Stimulated activated CD4-positive, alpha-beta T cell treated with anti-CD3 and anti-CD28 coated beads, TNF-alpha, amount 100 ng/mL, for 48 hours (primary cell): ENCODE measurements around the gene ZNF410.

Experiments
- DNase-seq, 3 donors: peaks; one replicate each; pipeline ENCODE4 v3.0.0-alpha.2; 2020; ENCODE audit warnings: low read depth in 3 of 3

Gene ZNF410

DNA sequence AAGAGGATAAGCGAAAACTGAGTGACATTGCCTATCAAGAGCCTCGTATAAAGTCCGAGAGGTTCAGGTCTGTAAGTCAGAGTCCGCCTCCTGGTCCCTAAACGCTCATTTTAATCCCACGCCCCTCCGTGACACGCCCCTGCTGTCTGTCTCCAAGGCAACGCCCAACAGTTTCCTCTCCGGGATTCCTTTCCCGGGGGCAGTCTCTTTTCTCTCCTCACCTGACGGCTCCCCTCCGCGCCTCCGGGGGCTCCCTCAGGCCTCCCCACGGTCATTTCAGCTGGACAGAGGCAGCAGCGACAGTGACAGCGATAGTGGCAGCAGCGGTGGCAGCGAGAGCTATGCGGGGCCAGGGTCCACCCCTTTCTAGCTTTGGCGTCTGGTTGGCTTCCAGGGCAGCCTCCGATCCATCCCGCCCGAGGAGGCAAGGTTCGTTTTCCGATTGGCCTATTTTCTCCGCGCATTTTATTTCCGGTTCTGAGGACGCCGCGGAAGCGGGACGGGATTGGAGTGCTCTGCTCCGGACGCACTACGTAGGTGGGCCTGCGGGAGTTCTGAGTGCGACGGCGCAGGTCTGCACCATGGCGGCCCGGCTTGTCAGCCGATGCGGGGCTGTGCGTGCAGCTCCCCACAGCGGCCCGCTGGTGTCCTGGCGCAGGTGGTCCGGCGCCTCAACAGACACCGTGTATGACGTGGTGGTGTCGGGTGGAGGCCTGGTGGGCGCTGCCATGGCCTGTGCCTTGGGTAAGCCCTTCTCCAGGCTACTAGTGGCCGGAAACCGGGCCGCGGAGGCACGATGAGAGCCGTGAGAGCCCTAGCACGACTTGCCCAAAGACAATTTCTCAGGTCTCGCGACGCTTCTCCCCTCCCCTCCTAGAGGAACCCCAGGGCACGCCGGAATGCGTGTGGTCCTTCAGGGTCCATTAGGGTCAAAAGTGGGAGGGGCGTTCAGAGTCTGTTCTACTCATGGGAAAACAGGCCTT is 63.4 kb downstream of the ZNF410 start, which contains the start of the genes COQ6 and FAM161B:
COQ6 (plus strand) TSS at position 551 of the 983 bp plus-strand sequence; CDS start at position 582, 31 bp downstream.
FAM161B (minus strand) TSS at position 343 of the 983 bp plus-strand sequence; CDS start at position 275, 68 bp downstream.
- DNase-seq, result peak; percentile 82 to 90 (median 83)

DNA sequence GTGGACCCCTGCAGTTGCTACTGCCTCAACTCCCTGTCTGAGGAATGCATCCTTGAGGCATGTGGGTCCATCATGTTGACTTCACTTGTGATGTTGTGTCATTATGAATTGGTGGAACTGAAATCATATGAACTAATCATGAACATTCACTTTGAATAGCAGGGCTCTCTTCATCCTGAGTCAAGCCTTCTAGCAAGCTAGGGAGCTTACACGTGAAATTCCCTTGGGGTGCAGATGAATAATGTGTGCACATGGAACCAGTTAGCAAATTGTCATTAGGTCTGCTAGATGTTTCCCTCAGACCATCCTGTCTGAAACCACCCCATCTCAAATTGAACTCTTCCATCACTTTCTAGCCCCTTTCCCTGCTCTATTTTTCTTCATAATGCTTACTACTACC is 67.1 kb downstream of the ZNF410 start:
- DNase-seq, result no peak

GRCh38 chr14:73955674-73956073 is 69.0 kb downstream of the ZNF410 start:
- DNase-seq, result no peak

DNA sequence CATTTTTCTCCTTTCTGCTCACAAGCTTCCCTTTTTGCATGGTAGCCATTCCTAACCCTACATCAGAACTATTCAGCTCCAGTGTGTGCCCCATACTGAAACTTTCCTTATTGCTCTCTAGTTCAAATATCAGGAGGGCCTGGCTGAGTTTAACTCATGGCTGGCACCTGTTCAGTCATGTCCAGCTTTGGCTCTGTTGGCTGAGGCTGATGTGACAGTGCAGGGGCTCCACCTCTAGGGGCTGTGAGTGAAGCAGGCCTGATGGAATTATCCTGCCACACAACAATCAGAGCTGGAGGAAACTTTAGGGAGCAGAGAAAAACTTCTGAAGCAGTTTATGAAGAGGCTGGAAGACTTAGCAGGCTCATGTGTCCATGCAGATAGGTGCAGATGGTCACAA is 71.9 kb downstream of the ZNF410 start:
- no peak for DNase-seq

- no peak for DNase-seq
These were observed 74.5 kb downstream of the ZNF410 start for GRCh38 chr14:73961192-73961591.

DNA sequence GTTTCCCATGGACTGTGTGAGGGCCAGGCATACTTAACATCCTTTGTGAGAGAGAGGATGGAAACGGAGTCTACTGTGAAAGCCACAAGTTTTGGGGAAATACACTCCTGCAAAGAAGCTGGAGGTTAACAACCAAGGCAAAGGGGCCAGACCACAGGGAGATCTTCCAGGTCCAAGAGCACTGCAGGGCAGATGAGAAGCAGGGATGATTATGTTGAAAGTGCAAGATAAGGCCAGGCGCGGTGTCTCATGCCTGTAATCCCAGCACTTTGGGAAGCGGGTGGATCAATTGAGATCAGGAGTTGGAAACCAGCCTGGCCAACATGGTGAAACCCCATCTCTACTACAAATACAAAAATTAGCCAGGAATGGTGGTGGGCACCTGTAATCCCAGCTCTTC is 78.6 kb downstream of the ZNF410 start:
- no peak for DNase-seq

GRCh38 chr14:73968885-73969284 is 82.2 kb downstream of the ZNF410 start:
- DNase-seq, result no peak

GRCh38 chr14:73973497-73973896 is 86.8 kb downstream of the ZNF410 start:
- DNase-seq, result no peak

DNA sequence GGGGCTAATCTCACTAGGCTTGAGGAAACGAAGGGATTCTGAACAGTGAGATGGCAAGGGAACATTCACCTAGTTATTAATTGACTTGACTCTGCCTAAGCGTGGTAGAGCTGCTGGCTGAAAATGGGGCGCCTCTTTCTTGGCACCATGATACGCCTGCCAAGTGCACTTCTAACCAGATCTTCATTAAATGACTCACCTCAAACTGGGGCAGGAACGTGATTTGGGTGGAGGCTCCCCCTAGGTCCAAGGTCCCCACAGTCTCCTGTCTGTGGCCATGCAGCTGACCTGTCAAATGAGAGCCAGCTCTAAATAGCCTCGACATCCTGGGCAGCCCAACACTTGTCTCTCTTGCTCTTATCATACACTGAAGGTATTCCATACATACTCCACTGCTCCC is 89.5 kb downstream of the ZNF410 start:
- no peak for DNase-seq

- no peak for DNase-seq
These were observed 91.2 kb downstream of the ZNF410 start for GRCh38 chr14:73977896-73978295.
